PC-9 (cell line): ENCODE results near the gene DNAJC15. TPM values are rescaled to one million over a fixed set of nuclear protein-coding genes. Genes with fewer than 3 reads are reported as not detected.

ENCODE experiments used
- BruUV-seq: library from RNA; stranded (reverse); fragments of 400-500 nt; replicated peaks from 2 replicates; lab custom pipeline; 2021; lab: Mats Ljungman, UMichigan
- CTCF ChIA-PET: fragments of 300-600 bp; sonication (Branson Sonifier 250); formaldehyde crosslinking; loops from one replicate; lab custom pipeline; 2022; ENCODE audit warnings: antibody characterized with exemption; lab: Charles Lee
- POLR2A ChIA-PET: fragments of 300-600 bp; sonication (Branson Sonifier 250); formaldehyde crosslinking; loops from one replicate; lab custom pipeline; 2022; ENCODE audit warnings: antibody characterized with exemption; ENCODE audit not compliant: unreplicated experiment; lab: Charles Lee
- DNase-seq, 2 experiments: peaks; one replicate each; pipeline versions ENCODE4 v3.0.0 to v3.0.0-alpha.2; 2015 to 2022; ENCODE audit warnings: mixed read lengths in 1 of 2
- H2AFZ ChIP-seq: fragments of 200-600 bp; sonication (generic); 2 replicates; pipeline ENCODE4 v1.8.1; 2017; ENCODE audit warnings: antibody characterized with exemption
- H3F3A ChIP-seq: fragments of 200-600 bp; sonication (generic); 2 replicates; pipeline ENCODE4 v1.8.1; 2017; ENCODE audit warnings: antibody characterized with exemption, mild to moderate bottlenecking, low read depth; ENCODE audit not compliant: insufficient read depth
- H3K27ac ChIP-seq: fragments of 200-600 bp; sonication (generic); 2 replicates; pipeline ENCODE4 v1.6.1; 2016; ENCODE audit warnings: mixed run types
- H3K27me3 ChIP-seq: fragments of 200-600 bp; sonication (generic); 2 replicates; pipeline ENCODE4 v1.6.1; 2016; ENCODE audit warnings: low read depth, mixed run types; ENCODE audit not compliant: insufficient read depth
- H3K36me3 ChIP-seq: fragments of 200-600 bp; sonication (generic); 2 replicates; pipeline ENCODE4 v1.6.1; 2016; ENCODE audit warnings: low read depth, mixed run types
- H3K4me1 ChIP-seq: fragments of 200-600 bp; sonication (generic); replicated peaks from 2 replicates; pipeline ENCODE4 v1.6.1; 2016; ENCODE audit warnings: mixed run types; ENCODE audit not compliant: insufficient read depth
- H3K4me2 ChIP-seq: fragments of 200-600 bp; sonication (generic); 2 replicates; pipeline ENCODE4 v1.6.1; 2017; ENCODE audit warnings: mixed run types
- H3K4me3 ChIP-seq: fragments of 200-600 bp; sonication (generic); 2 replicates; pipeline ENCODE4 v1.6.1; 2016; ENCODE audit warnings: mixed run types
- H3K79me2 ChIP-seq: fragments of 200-600 bp; sonication (generic); 2 replicates; pipeline ENCODE4 v1.6.1; 2017; ENCODE audit warnings: low read depth, mixed run types
- H3K9me2 ChIP-seq: fragments of 200-600 bp; sonication (generic); 2 replicates; pipeline ENCODE4 v1.8.1; 2017; ENCODE audit warnings: mild to moderate bottlenecking; ENCODE audit not compliant: insufficient read depth
- H3K9me3 ChIP-seq: fragments of 200-600 bp; sonication (generic); 2 replicates; pipeline ENCODE4 v1.8.1; 2016; ENCODE audit warnings: low read depth; ENCODE audit not compliant: insufficient read depth
- H4K20me1 ChIP-seq: fragments of 200-600 bp; sonication (generic); 2 replicates; pipeline ENCODE4 v1.8.1; 2017; ENCODE audit not compliant: insufficient read depth
- EZH2 ChIP-seq: fragments of 200-600 bp; sonication (generic); IDR thresholded peaks from 2 replicates; pipeline ENCODE4 v1.8.0; 2017; ENCODE audit warnings: antibody characterized with exemption, low read depth
- intact Hi-C: fragments of 100-400 bp; cut with micrococcal nuclease; formaldehyde crosslinking; loops from one replicate; pipeline ENCODE4 v1.10.0; 2022; ENCODE audit not compliant: unreplicated experiment
- total RNA-seq: library from RNA; stranded (reverse); gene quantifications from 2 replicates; pipeline ENCODE4 v1.2.3, GENCODE V29; 2021
- TF ChIP-seq, protein P1 (sequence below): fragments of 200-600 bp; sonication (generic); conservative IDR thresholded peaks from 2 replicates; pipeline ENCODE4 v1.6.1; 2017; ENCODE audit warnings: mixed run types, antibody characterized with exemption, mild to moderate bottlenecking, moderate library complexity

DNAJC15 gene
- total RNA-seq, 1 experiment from 2014 or later: 14.8 TPM

DNA sequence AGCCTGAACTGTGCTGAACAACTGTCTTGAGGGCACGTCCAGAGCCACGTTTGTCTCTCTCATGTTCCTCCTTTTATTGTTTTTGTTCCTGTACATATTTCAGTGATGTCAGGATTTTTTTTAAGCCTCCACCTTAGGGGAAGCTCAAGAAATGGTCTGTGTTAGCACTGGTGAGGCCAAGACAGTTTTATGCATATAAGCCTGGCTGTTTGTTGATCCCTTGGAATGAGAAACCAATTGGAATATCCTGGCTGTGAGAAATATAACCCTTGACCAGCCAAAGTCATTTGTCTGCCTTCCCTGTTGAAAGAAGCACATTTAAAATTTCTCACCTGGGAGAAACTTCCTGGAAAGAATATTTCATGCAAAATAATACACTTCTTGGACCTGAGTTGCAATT lies 115.8 kb downstream of the DNAJC15 start:
- no peaks in the 10 kb centered on the region for H3K27me3 ChIP-seq
- no peaks in the 10 kb centered on the region for H4K20me1 ChIP-seq
- ChIA-PET CTCF (no interaction called here), POLR2A (interaction anchor here (0.7 kb wide), 1 partner anchor 9 kb away, joined by 5 read pairs; no protein-coding TSS in a partner anchor)
- no peaks in the 10 kb centered on the region for H3K79me2 ChIP-seq
- intact Hi-C loops: no loop called here
- DNase-seq: no peak
- H3K9me3 ChIP-seq: no peaks in the 10 kb centered on the region
- no peak overlapping the region for H3K27ac ChIP-seq
- no peak overlapping the region for H3K4me2 ChIP-seq
- no peaks in the 10 kb centered on the region for H3K36me3 ChIP-seq
- H2AFZ ChIP-seq: no peak overlapping the region
- BruUV-seq: no TSS peak
- TF ChIP-seq, protein P1, sequence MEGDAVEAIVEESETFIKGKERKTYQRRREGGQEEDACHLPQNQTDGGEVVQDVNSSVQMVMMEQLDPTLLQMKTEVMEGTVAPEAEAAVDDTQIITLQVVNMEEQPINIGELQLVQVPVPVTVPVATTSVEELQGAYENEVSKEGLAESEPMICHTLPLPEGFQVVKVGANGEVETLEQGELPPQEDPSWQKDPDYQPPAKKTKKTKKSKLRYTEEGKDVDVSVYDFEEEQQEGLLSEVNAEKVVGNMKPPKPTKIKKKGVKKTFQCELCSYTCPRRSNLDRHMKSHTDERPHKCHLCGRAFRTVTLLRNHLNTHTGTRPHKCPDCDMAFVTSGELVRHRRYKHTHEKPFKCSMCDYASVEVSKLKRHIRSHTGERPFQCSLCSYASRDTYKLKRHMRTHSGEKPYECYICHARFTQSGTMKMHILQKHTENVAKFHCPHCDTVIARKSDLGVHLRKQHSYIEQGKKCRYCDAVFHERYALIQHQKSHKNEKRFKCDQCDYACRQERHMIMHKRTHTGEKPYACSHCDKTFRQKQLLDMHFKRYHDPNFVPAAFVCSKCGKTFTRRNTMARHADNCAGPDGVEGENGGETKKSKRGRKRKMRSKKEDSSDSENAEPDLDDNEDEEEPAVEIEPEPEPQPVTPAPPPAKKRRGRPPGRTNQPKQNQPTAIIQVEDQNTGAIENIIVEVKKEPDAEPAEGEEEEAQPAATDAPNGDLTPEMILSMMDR: no peak
- no peak for TF ChIP-seq EZH2
- peaks cover 7% of the 10 kb centered on the region; the same call in 1 of the 2 replicates for H3F3A ChIP-seq
- no peaks in the 10 kb centered on the region for H3K9me2 ChIP-seq
- H3K4me3 ChIP-seq: no peak overlapping the region
- peaks cover 11% of the 10 kb centered on the region for H3K4me1 ChIP-seq

DNA sequence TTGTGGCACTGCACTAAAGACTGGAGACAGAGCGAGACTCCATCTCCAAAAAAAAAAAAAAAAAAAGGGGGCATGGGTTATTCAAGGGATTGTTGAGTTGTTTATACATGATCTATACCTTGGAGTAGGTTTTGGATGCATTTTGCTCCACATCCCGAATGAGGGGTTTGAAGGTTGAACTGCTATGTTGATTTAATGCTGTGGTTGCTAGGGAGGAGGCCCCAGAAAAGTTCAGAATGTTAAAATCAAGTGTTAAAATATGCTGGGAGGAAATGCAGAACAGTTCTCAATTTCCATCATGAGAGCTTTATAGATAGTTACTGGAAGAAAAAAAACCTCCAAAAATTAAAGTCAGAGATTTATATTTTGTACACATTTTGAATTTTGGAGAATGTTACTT lies 116.5 kb downstream of the DNAJC15 start:
- CTCF ChIA-PET: no interaction called here
- no TSS peak for BruUV-seq
- no peak overlapping the region for H3K4me2 ChIP-seq
- no peaks in the 10 kb centered on the region for H3K9me3 ChIP-seq
- H2AFZ ChIP-seq: no peak overlapping the region
- no peaks in the 10 kb centered on the region for H3K9me2 ChIP-seq
- H3K27me3 ChIP-seq: no peaks in the 10 kb centered on the region
- peaks cover 11% of the 10 kb centered on the region for H3K4me1 ChIP-seq
- no peaks in the 10 kb centered on the region for H4K20me1 ChIP-seq
- intact Hi-C loops: no loop called here
- no peaks in the 10 kb centered on the region for H3K36me3 ChIP-seq
- no peak for DNase-seq
- H3F3A ChIP-seq: peaks cover 7% of the 10 kb centered on the region; the same call in 1 of the 2 replicates
- H3K79me2 ChIP-seq: no peaks in the 10 kb centered on the region
- H3K27ac ChIP-seq: no peak overlapping the region
- TF ChIP-seq EZH2: no peak
- TF ChIP-seq, protein P1: no peak
- H3K4me3 ChIP-seq: no peak overlapping the region
- POLR2A ChIA-PET: no interaction called here

DNA sequence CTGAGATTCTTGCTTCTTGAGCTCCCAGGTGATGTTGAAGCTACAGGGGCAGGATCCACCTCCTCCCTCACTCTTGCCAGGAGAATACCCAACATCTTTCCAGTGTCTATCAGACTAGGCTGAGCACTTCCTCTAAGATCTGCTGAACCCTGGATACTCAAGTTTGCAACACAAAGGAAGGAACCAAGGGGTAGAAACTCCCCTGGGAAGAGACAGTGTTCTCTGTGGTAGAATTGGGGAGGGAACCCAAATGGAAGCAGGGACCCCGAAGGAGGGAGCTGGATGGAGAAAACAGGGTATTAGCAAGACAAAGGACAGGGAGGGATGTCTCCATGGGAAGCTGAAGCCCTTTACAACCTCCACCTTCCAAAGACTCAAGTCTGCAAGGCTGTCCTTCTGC lies 117.6 kb downstream of the DNAJC15 start:
- peaks cover 7% of the 10 kb centered on the region; the same call in 1 of the 2 replicates for H3F3A ChIP-seq
- H4K20me1 ChIP-seq: no peaks in the 10 kb centered on the region
- H3K9me3 ChIP-seq: no peaks in the 10 kb centered on the region
- no peak overlapping the region for H2AFZ ChIP-seq
- H3K4me2 ChIP-seq: no peak overlapping the region
- no peak overlapping the region for H3K27ac ChIP-seq
- no peaks in the 10 kb centered on the region for H3K36me3 ChIP-seq
- no peak for DNase-seq
- no TSS peak for BruUV-seq
- ChIA-PET CTCF (no interaction called here), POLR2A (no interaction called here)
- H3K79me2 ChIP-seq: no peaks in the 10 kb centered on the region
- TF ChIP-seq, protein P1: no peak
- TF ChIP-seq EZH2: no peak
- H3K9me2 ChIP-seq: no peaks in the 10 kb centered on the region
- H3K4me3 ChIP-seq: no peak overlapping the region
- H3K4me1 ChIP-seq: peaks cover 11% of the 10 kb centered on the region
- intact Hi-C loops: no loop called here
- H3K27me3 ChIP-seq: no peaks in the 10 kb centered on the region
